NCI-H2227 (cell line): Measurements from ENCODE around the gene ABCB4.
A peak's percentile ranks its signal among the peaks of the same experiment; 100 is the strongest.

Source experiments
- DNase-seq: peaks from one replicate; lab custom pipeline; 2025; ENCODE audit not compliant: unreplicated experiment; lab: John Stamatoyannopoulos, UW

The ABCB4 gene

DNA sequence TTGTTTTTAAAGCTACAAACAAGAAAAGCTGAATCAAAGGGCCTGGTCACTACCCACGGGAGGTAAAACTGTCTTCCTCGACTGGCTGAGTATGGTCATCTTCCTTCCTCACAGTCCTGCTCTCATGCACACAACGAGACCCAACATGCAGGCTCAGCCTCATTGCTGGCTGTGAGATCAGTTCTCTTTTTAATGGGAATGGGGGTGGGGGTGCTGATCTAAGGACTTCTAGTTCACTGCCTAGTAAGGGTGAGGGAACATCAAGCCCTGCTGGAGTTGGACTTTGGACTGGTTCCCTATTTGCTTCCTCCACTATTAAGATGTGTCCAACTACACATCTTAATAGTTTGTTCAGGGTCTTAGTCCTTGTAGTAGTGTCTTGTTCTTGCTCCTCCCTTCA is 48.2 kb downstream of the ABCB4 start:
- no peak for DNase-seq

DNA sequence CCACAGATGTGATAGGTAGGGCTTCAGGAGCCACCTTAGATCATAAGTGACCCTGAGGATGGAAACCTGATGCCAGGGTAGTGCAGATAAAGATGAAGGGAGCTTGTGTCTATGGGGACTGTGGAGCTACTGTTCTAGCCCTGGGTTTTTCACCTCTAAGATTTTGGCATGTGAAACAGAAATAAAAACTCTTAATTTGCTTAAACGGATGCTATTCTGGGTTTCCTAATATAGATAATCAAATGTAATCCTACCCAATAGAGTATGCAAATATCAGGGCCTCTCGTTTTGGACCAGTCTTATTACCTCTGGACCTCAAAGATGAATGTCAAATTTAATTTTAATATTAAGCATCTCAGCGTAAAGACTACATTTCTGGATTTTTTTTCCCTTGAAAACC is 49.3 kb downstream of the ABCB4 start:
- no peak for DNase-seq

DNA sequence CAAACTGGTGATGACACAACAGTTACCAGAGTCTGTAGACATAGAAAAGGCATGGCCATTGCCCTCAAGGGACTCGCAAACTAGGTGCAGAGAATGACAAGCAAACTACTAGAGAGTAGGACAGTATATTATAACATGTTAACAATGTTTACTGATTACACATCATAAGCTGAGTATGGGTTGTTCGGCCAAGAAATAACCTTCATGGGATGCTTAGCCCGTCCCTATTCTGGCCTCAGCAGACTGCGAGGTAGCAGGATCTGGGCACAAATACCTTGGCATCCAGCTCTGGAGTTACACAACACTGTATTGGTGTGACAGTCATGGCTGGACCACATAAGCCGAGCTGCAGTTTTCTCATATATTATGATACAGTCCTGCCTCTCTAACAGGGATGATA is 51.4 kb downstream of the ABCB4 start:
- no peak for DNase-seq

DNA sequence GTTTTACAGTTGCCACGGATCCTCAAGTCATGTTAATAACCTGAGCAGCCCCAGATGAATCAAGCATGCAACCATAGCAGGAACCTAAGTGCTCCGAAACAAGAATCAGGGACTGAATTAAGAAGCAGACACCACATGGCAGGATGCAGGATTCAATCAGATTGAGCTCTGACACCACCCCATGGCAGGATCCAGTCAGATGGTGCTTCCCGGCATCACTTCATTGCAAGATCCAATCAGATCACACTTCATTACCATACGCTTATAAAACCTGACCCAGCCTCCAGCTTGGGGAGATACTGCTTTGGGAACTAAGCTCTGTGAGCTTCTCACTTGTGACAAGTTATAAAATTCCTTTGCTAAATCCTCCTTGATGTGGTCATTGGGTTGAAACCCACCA is 55.3 kb downstream of the ABCB4 start:
- no peak for DNase-seq

DNA sequence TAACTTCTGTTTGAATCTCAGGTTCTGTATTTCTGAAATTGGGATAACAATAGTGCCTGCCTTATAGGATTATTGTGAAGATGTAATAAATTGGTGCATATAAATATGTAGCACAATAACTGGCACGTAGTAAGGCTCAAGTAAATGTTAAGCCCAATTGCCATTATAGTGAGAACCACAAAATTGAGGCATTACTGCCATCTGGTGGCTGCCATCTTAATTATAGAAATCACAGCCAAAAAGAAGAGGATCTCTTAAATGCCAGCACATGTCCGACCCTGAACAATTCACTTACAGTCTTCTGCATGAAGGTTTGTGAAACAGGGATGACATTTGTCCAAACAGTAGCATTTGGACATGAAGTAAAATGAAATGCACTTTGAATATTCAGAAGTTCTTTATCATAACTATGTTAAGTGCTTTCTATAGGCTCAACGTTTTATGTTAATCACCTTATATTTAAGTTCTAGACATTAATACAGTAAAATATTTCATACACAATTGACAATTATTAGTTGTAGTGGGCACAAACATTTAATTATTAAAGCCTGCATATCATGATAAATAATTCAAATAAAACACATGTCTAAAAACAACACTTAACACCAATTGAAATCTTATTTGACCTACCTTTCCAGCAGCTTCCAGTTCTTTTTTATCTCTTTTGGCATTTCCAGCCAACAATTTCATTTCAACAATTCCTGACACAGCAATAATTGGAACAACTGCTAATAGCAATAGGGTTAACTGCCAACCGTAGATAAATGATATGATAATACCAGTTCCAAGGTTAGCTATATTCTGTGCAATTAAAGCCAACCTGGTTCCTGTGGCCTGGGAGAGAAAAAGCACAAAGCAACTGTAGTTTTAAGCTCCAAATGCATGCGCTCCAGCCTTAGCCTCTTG is 58.5 kb downstream of the ABCB4 start:
- peak; percentile 80 for DNase-seq

DNA sequence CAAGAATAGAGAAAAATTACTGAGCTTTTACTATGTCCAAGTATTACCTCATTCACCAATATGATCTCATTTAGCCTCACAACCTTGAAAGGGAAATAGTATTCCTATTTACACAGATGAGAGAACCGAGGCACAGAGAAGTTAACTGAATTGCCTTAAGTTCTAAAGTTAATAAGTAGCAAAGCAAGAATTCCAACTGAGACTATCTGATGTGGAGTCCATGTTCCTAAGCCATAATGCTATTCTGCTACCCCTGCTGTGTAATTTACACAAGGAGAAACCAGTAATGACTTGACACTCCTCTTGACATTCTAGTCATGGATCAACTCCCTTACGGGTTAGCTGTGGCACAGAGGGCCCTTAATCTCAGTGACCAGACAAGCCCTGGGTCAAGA is 60.7 kb downstream of the ABCB4 start:
- DNase-seq = no peak

DNA sequence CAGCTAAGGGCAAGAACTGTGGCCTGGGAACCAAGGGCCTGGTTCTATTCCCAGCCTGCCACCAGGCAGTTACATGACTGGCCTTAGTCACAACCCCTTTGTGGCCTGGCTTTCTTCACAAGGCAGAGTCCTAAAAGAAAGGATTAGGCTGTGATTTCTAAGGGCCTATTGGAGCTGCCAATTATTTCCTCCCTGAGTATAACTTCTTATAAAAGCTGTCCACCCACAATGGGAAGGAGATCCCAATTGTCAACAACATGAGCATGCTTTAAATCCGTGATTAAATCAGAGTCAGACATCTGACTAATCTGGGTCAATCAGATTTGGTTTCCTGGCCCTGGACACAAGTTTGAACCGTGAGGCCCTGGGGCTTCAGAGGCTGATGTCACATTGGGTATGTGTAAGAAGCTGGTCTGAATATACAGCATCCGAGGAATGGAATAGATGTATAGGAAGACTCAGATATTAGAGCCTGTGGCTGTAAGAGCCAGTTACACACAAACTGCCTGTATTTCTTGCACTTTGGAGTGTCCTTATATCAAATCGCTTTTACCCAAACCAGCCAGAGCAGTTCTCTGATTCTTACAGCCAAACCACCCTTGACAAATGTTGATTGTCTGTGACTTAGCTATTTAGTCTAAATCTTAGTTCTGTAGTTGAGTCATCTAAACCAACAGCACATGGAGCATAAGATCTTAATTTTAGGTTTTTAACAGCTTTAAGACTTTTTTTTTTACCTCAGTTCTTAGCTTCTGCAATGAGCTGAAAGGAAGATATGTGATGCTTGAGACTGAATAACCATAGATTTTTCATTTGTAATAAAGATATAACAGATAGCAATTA is 61.3 kb downstream of the ABCB4 start:
- no peak for DNase-seq

DNA sequence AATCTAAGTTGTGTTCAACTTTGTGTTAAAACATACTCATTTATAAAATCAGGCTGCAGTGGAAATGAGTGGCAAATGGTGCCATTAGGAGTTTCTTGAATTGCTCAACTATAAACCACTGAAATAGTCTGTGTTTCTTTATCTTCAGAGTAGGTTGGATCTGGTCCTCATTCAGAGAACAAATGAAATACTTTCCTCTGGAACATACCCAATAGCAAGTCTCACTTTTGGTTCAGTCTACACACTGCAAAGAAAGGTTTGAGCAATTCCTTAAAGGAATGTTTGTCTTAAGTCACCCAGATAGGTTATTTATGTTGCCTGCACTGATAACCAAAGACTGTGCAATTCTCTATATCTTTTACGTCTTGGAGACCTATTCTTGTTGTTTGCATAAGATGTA is 62.5 kb downstream of the ABCB4 start:
- no peak for DNase-seq

DNA sequence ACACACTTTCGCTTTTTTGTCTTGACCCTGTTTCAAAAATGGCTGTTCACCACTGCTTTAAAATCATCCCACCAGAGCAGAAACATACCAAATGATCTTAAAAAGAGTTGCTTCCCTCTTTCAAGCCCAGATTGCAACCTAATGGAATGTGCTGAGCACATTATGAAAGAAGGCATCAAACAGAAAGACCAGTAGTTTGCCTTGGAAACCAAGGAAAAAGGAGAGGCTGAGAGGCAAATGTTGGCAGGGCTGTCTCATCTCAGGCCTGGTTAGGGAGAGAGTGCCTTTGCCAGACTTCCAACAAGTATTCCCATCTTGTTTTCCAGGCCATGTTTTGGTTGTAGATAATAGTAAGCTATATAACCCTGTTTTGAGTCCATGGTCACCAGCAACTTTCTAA is 64.3 kb downstream of the ABCB4 start:
- DNase-seq = no peak

DNA sequence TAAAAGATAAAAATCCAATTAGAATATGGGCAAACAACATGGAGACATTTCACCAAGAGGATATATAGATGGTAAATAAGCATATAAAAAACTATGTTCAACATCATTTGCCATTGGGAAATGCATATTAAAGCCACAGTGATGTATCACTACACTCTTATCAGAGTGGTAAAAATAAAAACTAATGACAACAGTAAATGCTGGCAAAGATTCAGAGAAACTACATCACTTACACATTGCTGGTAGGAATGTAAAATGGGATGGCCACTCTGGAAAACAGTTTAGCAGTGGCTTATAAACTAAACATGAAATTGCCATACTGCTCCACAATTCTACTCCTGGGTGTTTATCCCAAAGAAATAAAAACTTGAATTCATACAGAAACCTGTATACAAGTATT is 70.8 kb downstream of the ABCB4 start:
- no peak for DNase-seq

DNA sequence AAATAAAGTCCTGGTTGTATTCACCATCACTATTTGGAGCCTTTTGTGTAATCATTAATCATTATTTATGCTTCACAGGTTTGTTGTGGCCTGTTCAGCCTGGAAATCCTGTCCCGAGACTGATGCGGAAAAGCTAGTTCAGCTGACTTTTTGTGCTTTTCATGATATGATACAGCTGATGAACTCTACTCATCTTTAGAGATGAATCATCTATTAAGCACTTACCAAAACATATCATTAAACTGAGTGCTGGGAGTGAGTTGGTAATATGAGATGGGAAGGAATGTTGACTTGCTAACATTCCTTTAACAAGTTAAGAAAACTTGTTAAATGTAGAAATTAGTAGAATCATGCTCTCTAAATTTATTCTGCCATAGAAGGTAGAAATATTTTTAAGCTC is 77.0 kb downstream of the ABCB4 start:
- no peak for DNase-seq

DNA sequence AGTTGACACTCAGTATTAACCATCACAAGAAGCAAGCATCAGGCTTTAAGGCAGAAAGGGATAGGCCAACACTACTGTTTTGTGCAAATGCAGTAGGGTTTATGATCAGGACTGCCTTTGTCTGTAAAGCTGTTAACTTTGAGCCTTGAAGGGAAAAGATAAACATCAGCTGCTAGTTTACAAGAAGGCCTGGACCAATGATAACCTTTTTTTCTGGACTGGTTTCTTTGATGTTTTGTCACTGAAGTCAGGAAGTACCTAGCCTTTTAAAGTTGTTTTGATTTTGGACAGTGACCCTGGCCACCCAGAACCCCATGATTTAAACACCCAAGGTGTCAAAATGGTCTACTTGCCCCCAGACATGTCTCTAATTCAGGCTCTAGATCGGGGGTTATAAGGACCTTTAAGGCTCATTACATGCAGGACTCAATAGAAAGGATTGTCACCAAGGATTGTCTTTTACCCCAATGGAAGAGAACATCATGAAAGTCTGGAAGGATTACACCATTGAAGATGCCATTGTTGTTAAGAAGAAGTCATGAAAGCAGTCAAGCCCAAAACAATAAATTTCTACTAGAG is 79.9 kb downstream of the ABCB4 start:
- DNase-seq = no peak

DNA sequence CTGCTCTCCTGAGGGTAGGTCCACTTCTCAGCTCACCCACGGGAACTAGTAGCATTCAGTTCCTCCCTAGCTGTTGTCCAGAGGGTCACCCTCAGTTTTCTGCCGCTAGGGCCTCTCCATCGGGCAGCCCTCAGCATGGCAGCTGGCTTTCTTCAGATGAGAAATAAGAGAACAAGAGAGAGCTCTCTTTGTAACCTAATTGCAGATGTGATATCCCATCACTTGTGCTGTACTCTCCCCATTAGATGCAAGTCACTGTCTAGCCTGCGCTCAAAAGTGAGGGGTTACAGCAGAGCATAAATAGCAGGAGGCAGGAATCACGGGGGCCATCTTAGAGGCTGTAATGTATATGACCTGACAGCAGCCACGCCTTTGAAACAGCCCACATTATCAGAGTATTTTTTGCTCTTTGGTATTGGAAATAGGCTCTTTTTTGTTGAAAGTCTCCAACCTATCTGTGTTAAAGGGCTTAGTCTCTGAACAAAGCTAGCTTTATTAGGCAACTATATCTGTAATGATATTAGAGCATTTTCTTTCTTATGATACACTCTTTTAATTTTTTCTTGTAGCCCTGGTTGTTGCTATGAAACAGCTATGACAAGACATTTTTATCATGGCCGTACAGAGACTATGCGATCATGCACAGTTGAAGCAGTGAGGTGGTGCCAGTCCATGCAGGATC is 84.3 kb downstream of the ABCB4 start:
- DNase-seq = peak; percentile 11

DNA sequence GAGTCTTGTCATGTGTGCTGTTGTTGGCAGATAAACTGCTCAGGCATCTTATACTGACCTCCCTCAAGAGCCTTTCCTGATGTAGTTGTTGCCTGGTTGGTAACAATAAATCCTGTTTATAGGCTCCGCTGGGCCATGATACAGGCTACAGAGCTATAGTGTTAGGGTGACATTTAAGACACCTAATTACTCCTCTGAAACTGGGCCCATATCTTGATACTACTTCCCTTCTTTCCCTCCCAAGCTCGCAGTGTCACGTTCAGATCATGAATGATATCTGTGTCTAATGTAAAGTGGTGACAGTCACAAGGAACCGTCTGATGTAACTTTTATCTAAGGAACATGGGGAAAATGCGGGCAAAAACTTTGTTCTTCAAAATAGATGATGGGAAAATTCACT is 94.6 kb downstream of the ABCB4 start:
- DNase-seq = no peak

DNA sequence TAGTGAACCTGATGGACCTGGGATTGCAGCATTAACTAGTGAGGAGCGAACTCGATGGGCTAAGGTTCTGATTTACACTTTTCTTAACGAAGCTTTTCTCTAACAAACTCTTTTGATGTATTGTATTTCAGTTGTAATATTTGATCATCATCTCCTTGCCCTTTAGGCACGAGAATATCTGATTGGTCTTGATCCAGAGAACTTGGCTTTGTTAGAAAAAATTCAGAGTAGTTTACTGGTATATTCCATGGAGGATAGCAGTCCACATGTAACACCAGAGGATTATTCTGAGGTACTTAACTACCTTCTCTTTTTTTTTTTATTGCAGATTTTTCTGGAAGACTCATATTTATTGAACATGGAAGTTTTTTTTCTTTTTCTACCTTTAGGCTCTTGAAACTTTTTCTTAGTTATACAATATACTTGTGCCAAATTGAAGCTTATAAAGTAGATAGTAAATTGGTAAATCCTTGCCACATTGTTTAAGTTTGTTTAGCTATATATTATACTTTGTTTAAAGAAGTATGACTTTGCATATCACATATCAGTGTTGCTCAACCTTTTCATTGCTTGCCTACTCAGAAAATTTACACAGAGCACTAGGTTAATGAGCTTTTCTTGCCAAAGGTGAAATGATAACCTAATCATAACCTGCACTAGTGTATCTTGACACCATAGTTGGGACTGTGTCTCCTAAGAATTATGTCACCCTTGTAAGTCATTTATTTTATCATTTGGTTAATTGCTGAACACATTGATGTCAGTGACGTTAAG is 99.6 kb downstream of the ABCB4 start:
- DNase-seq = no peak

DNA sequence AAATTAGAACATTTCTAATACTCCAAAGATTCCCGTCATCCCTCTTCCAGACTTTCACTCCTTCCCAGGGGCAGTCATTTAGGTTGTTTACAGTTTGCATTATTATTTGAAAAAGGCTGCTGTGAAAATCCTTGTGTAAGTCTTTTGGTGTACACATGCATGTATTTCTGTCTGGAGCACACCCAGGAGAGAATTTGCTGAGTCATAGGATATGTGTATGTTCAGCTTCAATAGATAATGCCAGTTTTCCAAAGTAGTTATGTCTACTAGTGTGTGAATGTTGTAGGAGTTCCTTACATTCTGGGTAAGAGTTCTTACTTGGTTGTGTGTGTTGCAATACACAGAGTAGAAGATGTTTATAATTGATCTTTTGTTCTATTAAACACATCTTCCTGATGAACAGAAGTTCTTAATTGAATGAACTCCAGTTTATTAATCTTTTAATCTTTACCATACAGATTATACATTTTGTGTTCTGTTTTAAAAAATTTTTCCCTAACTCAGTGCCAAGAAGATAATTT is 104.8 kb downstream of the ABCB4 start:
- DNase-seq = no peak

DNA sequence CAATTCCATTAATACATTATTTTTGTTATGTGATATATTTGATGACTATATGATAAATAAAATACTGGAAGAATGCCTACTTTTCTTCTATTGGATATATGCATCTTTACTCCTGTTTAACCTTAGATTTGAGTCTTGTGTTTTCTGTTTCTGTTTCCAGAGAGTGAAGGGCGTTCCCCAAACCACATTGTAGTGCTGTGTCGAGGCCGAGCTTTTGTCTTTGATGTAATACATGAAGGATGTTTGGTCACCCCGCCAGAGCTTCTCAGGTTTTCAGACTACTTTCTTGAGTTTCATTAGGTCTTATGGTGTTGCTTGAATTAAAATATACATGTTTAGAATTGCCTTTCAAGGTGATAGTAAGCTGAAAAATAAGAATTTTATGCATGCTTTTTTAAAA is 106.3 kb downstream of the ABCB4 start:
- no peak for DNase-seq

DNA sequence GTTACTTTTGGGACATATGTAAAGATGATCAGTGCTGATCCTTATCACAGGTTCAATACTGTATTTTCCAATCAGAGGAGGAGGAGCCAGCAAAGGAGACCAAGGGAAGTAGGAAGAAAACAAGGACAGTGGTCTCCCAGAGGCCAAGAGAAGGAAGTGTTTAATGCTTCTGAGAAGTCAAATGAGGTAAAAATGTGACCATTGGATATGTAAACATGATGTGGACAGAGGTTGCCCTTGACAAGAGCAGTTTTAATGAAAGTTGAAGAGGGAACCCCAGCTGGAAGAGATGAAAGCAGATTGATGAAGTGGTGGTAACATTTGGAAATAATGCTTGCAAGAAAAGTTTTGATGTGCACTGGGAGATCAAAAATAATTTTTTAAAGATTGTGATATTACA is 111.2 kb downstream of the ABCB4 start:
- DNase-seq = no peak

DNA sequence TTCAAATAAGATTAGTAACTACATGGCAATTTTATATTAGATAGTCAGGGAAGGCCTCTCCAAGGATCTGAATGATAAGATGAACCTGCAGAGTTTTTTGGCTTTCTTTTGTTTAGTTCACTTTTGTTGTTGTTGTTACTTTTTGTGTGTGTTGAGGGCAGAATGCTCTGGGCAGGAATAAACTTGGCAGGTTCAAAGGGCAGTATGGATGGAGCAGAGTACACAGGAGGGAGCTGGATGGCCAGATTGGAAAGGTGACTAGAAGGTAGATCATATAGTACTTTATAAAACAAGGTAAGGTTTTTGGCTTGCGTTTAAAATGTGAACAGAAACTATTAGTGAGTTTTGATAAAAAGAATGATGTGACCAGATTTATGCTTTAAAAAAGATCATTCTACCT is 112.1 kb downstream of the ABCB4 start:
- no peak for DNase-seq

DNA sequence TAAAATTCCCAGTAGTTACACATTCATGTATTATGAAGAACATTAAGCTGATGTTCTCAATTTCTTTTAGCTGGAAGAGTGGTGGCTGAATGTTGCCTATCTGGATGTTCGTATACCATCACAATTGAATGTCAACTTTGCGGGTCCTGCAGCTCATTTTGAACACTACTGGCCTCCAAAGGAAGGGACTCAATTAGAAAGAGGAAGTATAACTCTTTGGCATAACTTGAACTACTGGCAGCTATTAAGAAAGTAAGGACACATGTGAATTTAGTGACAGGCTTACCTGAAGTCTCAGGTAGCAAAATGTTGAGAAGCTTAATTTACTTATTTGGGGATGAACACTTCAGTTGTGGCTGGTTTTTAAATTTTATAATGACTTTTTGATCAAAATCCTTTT is 114.2 kb downstream of the ABCB4 start:
- DNase-seq = no peak
